ENCODE measurements around the gene CELA3A.

CELA3A gene

DNA sequence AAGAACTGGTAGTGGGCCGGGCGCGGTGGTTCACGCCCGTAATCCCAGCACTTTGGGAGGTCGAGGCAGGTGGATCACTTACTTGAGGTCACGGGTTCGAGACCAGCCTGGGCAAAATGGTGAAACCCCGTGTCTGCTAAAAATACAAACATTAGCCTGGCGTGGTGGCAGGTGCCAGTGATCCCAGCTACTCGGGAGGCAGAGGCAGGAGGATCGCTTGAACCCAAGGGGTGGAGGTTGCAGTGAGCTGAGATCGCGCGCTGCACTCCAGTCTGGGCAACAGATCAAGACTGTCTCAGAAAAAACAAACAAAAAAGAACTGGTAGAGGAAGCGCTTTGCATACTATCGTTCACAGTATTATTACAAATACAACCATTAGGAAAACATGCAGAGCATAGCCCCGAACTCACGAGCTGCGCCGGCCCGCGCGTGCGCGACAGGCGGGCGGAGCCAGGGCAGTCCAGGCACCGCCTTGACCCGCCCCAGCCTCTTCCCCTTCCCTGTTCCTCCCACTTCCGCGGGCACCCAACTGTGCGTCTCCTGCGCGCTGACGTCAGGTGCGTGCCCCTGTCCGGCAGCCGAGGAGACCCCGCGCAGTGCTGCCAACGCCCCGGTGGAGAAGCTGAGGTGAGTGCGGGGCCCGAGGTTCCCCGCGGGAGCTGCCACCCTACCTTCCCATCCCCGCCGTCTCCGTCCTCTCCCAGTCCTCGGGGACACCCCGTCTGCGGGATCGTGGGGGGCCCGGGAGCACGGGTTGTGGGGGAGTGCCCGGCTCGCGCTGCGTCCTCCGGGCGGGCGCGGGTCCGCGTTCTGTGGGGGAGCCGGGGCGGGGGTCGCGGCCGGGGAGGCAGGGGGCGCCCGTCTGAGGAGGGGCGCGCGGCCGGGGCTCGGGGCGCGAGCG, 50.9 kb downstream of the CELA3A start, which contains the start of gene CDC42:
TSS of gene CDC42 (plus strand) at position 595 of the 902 bp plus-strand sequence. CDS start 25,770 bp downstream, outside the sequence.
- Histone ChIP-seq H3K36me3 (ENCODE audit: insufficient read depth, low read length) (peaks cover 21% of the 10 kb centered on the region), H2AFZ (ENCODE audit: low read depth, low read length) (peak within 1 kb of the TSS; percentile 98), H3K27ac (ENCODE audit: low read length) (peak within 1 kb of the TSS; percentile 93), H3K9ac (ENCODE audit: low read depth, low read length) (peak within 1 kb of the TSS; percentile 94), H3K4me1 (ENCODE audit: insufficient read depth, low read length) (peaks cover 32% of the 10 kb centered on the region), H3K9me3 (ENCODE audit: insufficient read depth, low read length, severe bottlenecking) (no peaks in the 10 kb centered on the region), H3K27me3 (ENCODE audit: insufficient read depth, low read length, poor library complexity) (no peaks in the 10 kb centered on the region), H4K20me1 (ENCODE audit: insufficient read depth, low read length) (peaks cover 39% of the 10 kb centered on the region), H3K4me2 (ENCODE audit: insufficient read depth, low read length) (peak within 1 kb of the TSS; percentile 93), H3K79me2 (ENCODE audit: insufficient read depth, low read length) (peaks cover 52% of the 10 kb centered on the region), H3K4me3 (ENCODE audit: low read depth in 1 of 2, low read length in 2 of 2) (peak within 1 kb of the TSS; percentile 85 to 88)
- TF ChIP-seq EZH2 (IDR thresholded peaks at IDR 0.05; ENCODE audit: borderline replicate concordance, low read depth, low read length, severe bottlenecking) = no peak
- TF ChIP-seq, protein P1, sequence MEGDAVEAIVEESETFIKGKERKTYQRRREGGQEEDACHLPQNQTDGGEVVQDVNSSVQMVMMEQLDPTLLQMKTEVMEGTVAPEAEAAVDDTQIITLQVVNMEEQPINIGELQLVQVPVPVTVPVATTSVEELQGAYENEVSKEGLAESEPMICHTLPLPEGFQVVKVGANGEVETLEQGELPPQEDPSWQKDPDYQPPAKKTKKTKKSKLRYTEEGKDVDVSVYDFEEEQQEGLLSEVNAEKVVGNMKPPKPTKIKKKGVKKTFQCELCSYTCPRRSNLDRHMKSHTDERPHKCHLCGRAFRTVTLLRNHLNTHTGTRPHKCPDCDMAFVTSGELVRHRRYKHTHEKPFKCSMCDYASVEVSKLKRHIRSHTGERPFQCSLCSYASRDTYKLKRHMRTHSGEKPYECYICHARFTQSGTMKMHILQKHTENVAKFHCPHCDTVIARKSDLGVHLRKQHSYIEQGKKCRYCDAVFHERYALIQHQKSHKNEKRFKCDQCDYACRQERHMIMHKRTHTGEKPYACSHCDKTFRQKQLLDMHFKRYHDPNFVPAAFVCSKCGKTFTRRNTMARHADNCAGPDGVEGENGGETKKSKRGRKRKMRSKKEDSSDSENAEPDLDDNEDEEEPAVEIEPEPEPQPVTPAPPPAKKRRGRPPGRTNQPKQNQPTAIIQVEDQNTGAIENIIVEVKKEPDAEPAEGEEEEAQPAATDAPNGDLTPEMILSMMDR (IDR thresholded peaks at IDR 0.05; ENCODE audit: borderline replicate concordance, extremely low read depth, low read length, poor library complexity, severe bottlenecking) = no peak
- ATAC-seq (ENCODE audit: insufficient read depth, low read depth) = peak; percentile 97
- peak; percentile 97 for DNase-seq

DNA sequence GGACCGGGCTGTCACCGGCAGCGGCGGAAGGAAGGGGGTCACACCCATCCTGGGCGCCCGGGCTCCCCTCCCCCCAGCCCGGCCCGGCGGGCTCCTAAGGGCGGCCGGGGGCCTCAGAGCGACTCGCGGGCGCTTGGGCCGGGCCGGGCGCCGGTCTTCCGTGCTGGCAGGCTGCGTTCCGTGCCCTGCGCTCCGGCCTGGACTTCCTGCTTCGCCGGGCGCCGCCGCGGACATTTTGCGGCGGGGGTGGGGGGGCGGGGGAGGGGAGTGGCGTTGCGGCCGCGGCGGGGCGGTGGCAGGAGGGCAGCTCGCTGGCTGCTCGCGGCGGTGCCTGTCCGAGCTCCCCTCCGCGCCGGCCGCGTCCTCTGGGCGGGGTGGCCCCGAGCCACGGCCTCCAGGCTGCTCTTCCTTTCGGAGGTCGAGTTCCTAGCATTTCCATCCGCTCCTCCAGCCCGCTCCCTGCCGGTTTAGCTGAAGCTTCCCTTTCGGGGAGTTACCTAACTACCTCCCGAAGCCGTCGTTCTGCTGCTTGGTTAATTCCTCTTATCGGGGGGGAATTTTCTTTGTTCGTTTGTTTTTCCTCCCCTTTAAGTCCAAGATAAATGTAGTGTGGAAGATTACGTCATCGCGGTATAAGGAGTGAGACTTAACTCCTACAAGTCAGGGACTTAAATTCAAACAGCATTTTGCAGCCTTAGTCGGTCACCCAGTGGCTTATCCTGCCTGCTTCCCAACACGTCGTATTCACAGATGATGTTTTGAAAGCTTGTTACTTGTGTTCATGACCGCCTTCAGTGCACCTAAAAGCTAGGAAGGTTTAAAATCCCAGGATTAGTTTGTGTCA, 51.8 kb downstream of the CELA3A start:
- Histone ChIP-seq H3K9me3 (ENCODE audit: insufficient read depth, low read length, severe bottlenecking) (no peaks in the 10 kb centered on the region), H3K4me3 (ENCODE audit: low read depth in 1 of 2, low read length in 2 of 2) (peak overlapping the region; percentile 85 to 88), H3K4me1 (ENCODE audit: insufficient read depth, low read length) (peaks cover 37% of the 10 kb centered on the region), H2AFZ (ENCODE audit: low read depth, low read length) (peak overlapping the region; percentile 98), H4K20me1 (ENCODE audit: insufficient read depth, low read length) (peaks cover 47% of the 10 kb centered on the region), H3K9ac (ENCODE audit: low read depth, low read length) (peak overlapping the region; percentile 94), H3K27ac (ENCODE audit: low read length) (peak overlapping the region; percentile 93), H3K79me2 (ENCODE audit: insufficient read depth, low read length) (peaks cover 61% of the 10 kb centered on the region), H3K36me3 (ENCODE audit: insufficient read depth, low read length) (peaks cover 30% of the 10 kb centered on the region), H3K27me3 (ENCODE audit: insufficient read depth, low read length, poor library complexity) (no peaks in the 10 kb centered on the region), H3K4me2 (ENCODE audit: insufficient read depth, low read length) (peak overlapping the region; percentile 93)
- DNase-seq = peak; percentile 40
- no peak for TF ChIP-seq EZH2 (IDR thresholded peaks at IDR 0.05; ENCODE audit: borderline replicate concordance, low read depth, low read length, severe bottlenecking)
- TF ChIP-seq, protein P1 (IDR thresholded peaks at IDR 0.05; ENCODE audit: borderline replicate concordance, extremely low read depth, low read length, poor library complexity, severe bottlenecking) = peak; percentile 28
- peak; percentile 36 for ATAC-seq (ENCODE audit: insufficient read depth, low read depth)

DNA sequence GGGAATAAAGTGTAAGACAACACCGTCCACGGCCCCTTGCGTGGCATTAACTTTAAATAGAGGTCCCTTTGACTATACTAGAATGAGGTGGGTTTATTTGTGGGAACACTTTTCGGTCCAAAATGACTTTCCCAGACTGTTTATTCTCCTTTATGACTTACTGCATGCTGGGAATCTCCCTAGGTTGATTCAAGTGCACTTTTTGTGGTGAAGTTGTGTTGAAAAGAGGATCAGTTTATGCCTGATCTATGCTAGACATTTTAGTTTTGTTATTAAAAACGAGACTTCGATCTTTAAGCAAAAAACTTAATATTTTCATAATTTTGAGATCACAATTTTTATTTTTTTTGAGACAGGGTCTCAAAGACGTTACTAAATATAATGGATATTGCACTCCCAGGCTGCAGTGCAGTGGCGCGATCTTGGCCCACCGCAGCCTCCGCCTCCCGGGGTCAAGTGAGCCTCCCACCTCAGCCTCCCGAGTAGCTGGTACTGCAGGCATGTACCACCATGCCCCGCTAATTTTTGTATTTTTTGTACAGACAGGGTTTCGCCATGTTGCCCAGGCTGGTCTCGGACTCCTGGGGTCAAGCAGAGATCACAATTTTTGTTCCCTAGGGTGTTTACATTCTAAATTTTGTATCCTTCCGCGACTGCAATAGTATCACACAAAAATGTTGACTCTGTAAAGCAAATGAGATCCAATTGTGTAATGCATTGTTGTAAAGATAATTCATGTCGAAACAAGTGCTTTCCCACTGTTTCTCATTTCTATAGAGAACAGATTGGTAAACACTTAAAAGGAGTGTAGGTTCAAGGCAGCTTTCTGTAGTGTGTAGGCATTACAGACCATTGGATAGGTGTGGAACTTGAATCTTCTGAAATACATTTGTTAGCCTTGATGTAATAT, 52.7 kb downstream of the CELA3A start:
- TF ChIP-seq EZH2 (IDR thresholded peaks at IDR 0.05; ENCODE audit: borderline replicate concordance, low read depth, low read length, severe bottlenecking) = no peak
- TF ChIP-seq, protein P1 (IDR thresholded peaks at IDR 0.05; ENCODE audit: borderline replicate concordance, extremely low read depth, low read length, poor library complexity, severe bottlenecking) = no peak
- Histone ChIP-seq H3K9me3 (ENCODE audit: insufficient read depth, low read length, severe bottlenecking) (no peaks in the 10 kb centered on the region), H3K4me3 (ENCODE audit: low read depth in 1 of 2, low read length in 2 of 2) (peak overlapping the region; percentile 85 to 88), H3K4me2 (ENCODE audit: insufficient read depth, low read length) (peak overlapping the region; percentile 93), H3K27me3 (ENCODE audit: insufficient read depth, low read length, poor library complexity) (no peaks in the 10 kb centered on the region), H3K9ac (ENCODE audit: low read depth, low read length) (peak overlapping the region; percentile 94), H3K4me1 (ENCODE audit: insufficient read depth, low read length) (peaks cover 38% of the 10 kb centered on the region), H3K79me2 (ENCODE audit: insufficient read depth, low read length) (peaks cover 69% of the 10 kb centered on the region), H3K36me3 (ENCODE audit: insufficient read depth, low read length) (peaks cover 30% of the 10 kb centered on the region), H2AFZ (ENCODE audit: low read depth, low read length) (no peak overlapping the region), H4K20me1 (ENCODE audit: insufficient read depth, low read length) (peaks cover 56% of the 10 kb centered on the region), H3K27ac (ENCODE audit: low read length) (peak overlapping the region; percentile 93)
- ATAC-seq (ENCODE audit: insufficient read depth, low read depth) (no peak), DNase-seq (no peak)
